HFFc6 (cell line): ENCODE results near the gene KLK8. TPM values are rescaled to one million over a fixed set of nuclear protein-coding genes. Genes with fewer than 3 reads are reported as not detected.

Experiments
- DNase-seq: peaks from one replicate; pipeline ENCODE4 v3.0.0-alpha.2; 2018
- H3K27ac Mint-ChIP-seq: 2 replicates; pipeline ENCODE4 v1.8.0; 2020; ENCODE audit warnings: mild to moderate bottlenecking, mixed read lengths
- H3K27me3 Mint-ChIP-seq: 2 replicates; pipeline ENCODE4 v1.8.0; 2021; ENCODE audit warnings: mild to moderate bottlenecking, moderate library complexity, mixed read lengths; ENCODE audit not compliant: insufficient read depth
- H3K36me3 Mint-ChIP-seq: 2 replicates; pipeline ENCODE4 v1.8.0; 2021; ENCODE audit warnings: low read depth, mixed read lengths
- H3K4me1 Mint-ChIP-seq: 2 replicates; pipeline ENCODE4 v1.8.0; 2020; ENCODE audit warnings: low read depth, mixed read lengths
- H3K4me3 Mint-ChIP-seq: 2 replicates; pipeline ENCODE4 v1.8.0; 2020; ENCODE audit warnings: mild to moderate bottlenecking, moderate library complexity, mixed read lengths
- H3K9me3 Mint-ChIP-seq: 2 replicates; pipeline ENCODE4 v1.8.0; 2020; ENCODE audit warnings: mild to moderate bottlenecking, mixed read lengths
- total RNA-seq, 6 experiments: library from RNA; stranded (reverse); fragmentation: NEBNext Ultra II Directional; extraction: Animal tissue kit (Norgen Biotek cat#: 25700); gene quantifications; 2 replicates in 1 of 6; 3 replicates in 5 of 6; pipeline ENCODE4 v1.2.3, GENCODE V29; 2021
- TF ChIP-seq, protein P1 (sequence below): fragments of 200-600 bp; sonication (generic); IDR thresholded peaks from 2 replicates; pipeline ENCODE4 v1.5.0; 2021; ENCODE audit warnings: antibody characterized with exemption, mild to moderate bottlenecking

KLK8 gene
- total RNA-seq, 6 experiments from 2014 or later, result not detected

DNA sequence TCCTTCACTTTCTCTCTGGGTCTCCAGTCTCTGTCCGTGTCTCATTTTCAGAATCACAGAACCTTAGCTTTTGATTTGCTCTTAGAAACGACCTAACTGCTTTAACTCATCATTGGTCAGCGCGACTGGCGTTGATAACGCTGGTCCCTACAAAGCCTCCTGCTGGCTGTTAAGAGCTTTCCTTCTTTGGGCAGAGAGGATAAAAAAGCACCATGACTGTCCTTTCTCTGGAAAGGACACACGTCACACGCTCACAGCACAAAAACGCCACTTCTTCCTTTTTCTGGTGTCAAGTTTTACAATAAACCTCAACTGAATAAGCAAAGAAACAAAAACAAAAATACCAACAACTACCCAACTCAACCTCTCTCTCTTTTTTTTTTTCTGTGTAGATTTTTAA, 35.1 kb upstream of the KLK8 start:
- Mint-ChIP-seq H3K4me3 (no peak overlapping the region), H3K9me3 (peaks cover 39% of the 10 kb centered on the region), H3K4me1 (no peaks in the 10 kb centered on the region), H3K27ac (no peak overlapping the region), H3K36me3 (peaks cover 11% of the 10 kb centered on the region), H3K27me3 (peaks cover 2% of the 10 kb centered on the region)
- TF ChIP-seq, protein P1, sequence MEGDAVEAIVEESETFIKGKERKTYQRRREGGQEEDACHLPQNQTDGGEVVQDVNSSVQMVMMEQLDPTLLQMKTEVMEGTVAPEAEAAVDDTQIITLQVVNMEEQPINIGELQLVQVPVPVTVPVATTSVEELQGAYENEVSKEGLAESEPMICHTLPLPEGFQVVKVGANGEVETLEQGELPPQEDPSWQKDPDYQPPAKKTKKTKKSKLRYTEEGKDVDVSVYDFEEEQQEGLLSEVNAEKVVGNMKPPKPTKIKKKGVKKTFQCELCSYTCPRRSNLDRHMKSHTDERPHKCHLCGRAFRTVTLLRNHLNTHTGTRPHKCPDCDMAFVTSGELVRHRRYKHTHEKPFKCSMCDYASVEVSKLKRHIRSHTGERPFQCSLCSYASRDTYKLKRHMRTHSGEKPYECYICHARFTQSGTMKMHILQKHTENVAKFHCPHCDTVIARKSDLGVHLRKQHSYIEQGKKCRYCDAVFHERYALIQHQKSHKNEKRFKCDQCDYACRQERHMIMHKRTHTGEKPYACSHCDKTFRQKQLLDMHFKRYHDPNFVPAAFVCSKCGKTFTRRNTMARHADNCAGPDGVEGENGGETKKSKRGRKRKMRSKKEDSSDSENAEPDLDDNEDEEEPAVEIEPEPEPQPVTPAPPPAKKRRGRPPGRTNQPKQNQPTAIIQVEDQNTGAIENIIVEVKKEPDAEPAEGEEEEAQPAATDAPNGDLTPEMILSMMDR, result no peak
- DNase-seq, result no peak

DNA sequence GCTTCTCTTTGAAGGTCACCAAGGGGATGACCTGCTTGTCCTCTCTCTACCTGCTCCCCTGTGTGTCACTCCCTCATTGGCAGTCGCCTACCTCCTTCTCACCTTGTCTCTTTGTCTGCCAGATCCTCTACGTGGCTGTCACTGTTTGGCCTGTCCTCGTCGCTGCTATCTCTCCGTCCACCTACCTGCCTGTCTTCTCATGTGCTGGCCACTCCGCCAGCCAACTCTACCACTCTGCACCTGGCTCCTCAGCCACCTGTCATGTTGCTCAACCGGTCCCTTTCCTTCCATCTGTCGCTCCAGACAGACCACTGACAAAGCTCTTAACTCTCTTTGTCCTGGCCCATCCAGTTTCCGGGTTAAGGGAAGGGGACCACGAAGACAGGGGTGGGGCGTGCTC, 33.3 kb upstream of the KLK8 start, which contains the start of gene KLK12:
KLK12 (minus strand) TSS at position 299 of the 400 bp plus-strand sequence. CDS start 381 bp downstream, outside the sequence.
- Mint-ChIP-seq H3K9me3 (peaks cover 47% of the 10 kb centered on the region), H3K36me3 (peaks cover 18% of the 10 kb centered on the region), H3K4me3 (no peak within 1 kb of the TSS), H3K4me1 (no peaks in the 10 kb centered on the region), H3K27ac (no peak within 1 kb of the TSS), H3K27me3 (peaks cover 5% of the 10 kb centered on the region)
- no peak for DNase-seq
- TF ChIP-seq, protein P1, result no peak

DNA sequence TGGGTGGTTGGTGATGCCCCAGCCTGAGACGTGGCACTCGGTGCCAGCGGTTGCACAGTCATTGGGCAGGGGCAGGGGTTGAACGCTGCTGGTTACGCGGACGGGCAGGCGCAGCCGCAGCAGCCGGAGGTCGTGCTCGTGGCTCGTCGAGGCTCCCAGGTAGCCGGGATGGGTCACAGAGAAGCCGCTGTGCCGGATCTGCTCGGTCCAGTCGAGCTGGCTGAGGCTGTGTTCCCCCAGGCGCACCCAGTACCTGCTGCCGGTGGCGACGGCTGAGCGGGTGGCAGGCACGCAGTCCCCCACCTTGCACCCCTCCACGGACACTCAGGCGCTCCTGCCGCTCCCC, 30.4 kb upstream of the KLK8 start:
- DNase-seq, result no peak
- peaks cover 50% of the 10 kb centered on the region for H3K9me3 Mint-ChIP-seq
- H3K36me3 Mint-ChIP-seq, result peaks cover 18% of the 10 kb centered on the region
- peaks cover 9% of the 10 kb centered on the region for H3K27me3 Mint-ChIP-seq
- H3K27ac Mint-ChIP-seq, result no peak overlapping the region
- TF ChIP-seq, protein P1, result no peak
- no peak overlapping the region for H3K4me3 Mint-ChIP-seq
- no peaks in the 10 kb centered on the region for H3K4me1 Mint-ChIP-seq

DNA sequence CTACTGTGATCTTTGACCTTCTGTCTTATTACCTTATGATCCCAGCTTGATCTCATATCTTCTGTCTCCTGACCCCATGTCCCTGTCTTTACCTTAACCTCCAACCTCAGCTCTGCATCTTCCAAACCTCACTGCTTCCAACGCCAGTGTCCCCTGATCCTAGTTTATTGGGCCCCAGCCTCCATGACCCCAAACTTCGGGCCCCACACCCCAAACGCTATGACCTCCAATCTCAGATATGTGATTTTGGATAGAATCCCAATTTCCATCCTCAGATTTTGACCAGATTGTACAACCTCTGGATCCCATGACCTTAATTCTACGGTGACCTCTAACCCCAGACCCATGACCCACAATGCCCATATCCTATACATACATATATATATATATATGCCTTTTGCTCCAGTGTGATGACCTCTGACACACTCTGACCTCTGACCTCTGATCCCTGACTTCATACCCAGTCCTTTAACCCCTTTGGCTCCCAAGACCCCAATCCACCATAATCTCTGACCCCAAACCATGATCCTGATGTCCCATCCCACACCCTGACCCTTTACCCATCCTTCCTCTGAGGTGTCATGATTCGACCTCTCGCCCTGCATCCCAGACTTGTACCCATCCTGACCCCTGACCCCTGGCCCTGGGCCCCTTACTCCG, 29.9 kb upstream of the KLK8 start:
- no peak for DNase-seq
- Mint-ChIP-seq H3K9me3 (peaks cover 48% of the 10 kb centered on the region), H3K4me1 (no peaks in the 10 kb centered on the region), H3K4me3 (no peak overlapping the region), H3K36me3 (peaks cover 18% of the 10 kb centered on the region), H3K27me3 (peaks cover 11% of the 10 kb centered on the region), H3K27ac (no peak overlapping the region)
- TF ChIP-seq, protein P1, result no peak

DNA sequence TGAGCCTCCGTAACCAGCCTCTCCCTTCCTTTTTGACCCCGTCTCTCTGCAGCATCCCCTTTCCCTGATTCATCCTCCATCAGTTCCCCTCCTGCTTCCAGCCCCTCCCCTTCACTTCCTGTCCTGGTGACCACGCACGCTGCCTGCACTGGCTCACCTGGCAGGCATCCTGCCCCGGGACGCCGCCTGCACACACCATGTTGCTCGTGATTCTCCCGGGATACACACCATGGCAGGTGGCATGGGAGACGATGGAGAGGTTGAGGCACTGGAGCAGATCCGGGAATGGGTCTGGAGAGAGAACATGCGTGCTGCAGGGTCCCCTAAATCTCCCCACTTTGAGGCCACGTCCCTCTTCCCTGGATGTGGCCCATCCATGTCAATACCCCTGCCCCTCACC, 29.2 kb upstream of the KLK8 start:
- Mint-ChIP-seq H3K4me3 (no peak overlapping the region), H3K27ac (no peak overlapping the region), H3K4me1 (no peaks in the 10 kb centered on the region), H3K36me3 (peaks cover 18% of the 10 kb centered on the region), H3K9me3 (peaks cover 44% of the 10 kb centered on the region), H3K27me3 (peaks cover 11% of the 10 kb centered on the region)
- TF ChIP-seq, protein P1, result no peak
- no peak for DNase-seq
